NCI-H2196 (cell line): ENCODE measurements around the gene PRKD1.

Experiments
- DNase-seq: peaks from one replicate; lab custom pipeline; 2025; ENCODE audit not compliant: unreplicated experiment; lab: John Stamatoyannopoulos, UW

The PRKD1 gene

DNA sequence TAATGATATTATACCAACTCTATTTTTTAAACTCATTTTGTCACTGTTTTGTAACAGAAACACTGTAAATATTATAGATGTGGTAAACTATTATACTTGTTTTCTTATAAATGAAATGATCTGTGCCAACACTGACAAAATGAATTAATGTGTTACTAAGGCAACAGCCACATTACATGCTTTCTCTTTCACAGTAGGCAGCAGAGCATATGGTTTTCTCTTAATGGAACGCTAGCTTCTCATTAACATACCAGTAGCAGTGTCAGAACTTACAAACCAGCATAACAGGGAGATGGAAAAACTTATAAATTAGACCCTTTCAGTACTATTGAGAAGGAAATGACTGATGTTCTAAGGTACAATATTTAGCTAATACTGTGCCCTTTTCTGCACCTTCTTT, 398.8 kb downstream of the PRKD1 start:
- no peak for DNase-seq

- no peak for DNase-seq
Measured at GRCh38 chr14:29527286-29527685, 400.4 kb downstream of the PRKD1 start.
